ENCODE measurements around the gene TCIRG1.

The TCIRG1 gene

DNA sequence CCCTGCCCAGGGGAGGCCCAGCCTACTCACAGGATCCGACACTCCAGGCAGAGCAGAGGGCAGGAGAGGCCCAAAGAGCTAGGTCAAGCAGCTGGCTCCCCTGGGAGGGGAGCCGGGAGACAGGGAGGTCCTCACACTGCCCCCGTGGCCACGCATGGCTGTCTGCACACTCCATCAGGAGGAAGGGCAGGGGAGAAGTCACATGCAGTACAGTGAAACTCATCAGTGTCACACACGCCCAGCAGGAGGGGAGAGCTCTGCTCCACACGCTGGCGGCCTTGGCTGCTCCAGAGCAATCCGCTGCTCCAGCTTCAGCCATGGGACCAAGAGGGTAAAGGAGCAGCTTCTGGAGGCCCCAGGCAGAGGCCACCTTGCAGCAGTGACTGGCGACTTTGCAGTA is 14.3 kb downstream of the TCIRG1 start:
- DNase-seq, result no peak

DNA sequence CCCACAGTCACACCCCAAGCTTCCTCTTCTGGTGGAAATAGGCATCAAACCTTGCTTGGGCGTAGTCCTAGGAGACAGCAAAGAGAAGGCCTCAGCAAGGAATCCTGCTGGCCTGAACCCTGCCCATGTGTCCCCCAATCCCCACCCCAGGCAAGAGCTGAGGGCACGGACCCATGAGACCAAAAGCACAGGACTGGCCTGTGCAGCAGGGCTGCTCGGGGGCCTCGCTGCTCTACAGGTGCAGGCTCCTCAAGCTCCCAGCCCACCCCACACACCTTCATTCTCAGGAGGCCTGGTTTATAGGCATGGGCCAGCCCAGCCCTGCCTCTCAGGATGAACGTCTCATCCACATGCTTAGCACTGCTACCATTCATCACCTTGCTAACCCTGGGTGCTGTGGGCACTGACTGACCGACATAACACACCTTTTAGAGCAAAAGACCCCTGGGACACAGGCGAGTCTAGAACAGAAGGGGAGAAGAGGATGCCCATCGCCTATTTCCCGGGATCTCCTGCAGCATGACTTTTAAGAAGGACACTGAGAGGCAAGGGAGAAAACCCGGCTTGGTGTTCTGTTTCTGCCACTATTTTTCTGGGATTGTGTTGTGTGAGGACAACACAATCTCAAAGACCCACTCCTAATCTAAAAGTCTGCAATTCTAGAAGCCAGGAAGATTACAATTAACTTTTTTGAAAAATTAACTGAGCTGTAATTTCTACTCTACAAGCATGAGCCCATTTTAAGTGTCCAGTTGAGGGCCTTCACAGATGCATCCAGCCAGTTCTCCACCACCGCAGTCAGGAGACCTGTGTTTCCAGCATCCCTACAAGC is 15.4 kb downstream of the TCIRG1 start:
- DNase-seq, result no peak

DNA sequence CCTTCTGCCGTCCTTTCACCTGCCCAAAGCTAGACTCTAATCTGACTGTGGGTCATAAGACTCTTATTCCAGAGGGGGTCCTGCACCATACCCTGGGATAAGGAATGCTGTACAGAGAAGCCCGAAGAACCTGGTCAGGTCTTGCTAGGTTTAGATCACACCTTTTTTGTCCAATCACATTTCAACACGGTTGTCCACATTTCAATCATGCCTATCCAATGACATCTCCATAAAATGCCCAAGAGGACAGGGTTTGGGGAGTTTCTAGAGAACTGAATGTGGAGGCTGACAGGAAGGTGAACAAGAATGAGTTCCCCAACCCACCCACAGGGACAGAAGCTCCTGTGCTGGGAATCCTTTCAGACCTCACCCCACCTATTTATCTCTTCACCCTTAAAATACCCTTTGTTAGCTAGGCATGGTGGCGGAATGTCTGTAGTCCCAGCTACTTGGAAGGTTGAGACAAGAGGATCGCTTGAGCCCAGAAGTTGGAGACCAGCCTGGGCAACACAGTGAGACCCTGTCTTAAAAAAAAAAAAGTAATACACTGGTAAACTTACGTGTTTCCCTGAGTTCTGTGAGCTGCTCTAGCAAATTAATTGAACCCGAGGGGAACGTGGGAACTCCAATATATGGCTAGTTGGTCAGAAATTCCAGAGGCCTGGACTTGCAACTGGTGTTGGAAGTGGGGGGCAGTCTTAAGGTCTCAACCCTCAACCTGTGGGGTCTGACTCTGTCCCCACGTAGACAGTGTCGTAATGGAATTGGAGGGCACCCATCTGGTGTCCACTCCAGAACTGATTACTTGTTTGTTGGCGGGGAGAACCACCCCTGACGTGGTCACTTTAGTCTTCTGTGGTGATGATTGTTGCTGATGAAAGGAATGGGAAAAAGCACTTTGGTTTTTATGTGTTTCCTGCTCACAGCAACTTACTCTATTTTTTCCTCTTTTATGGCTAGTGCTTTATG is 17.8 kb downstream of the TCIRG1 start:
- DNase-seq, result no peak

DNA sequence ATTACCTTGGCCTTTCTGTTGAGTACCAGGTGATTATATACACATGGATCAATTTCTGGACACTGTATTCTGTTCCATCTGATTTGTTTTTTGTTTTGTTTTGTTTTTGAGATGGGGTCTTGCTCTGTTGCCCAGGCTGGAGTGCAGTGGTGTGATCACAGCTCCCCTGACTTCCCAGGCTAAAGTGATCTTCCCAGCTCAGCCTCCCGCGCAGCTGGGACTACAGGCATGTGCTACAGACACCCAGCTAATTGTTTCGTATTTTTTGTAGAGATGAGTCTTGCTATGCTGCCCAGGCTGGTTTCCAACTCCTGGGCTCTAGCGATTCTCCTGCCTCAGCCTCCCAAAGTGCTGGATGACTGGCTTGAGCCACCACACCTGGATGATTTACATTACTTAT is 19.0 kb downstream of the TCIRG1 start:
- no peak for DNase-seq

DNA sequence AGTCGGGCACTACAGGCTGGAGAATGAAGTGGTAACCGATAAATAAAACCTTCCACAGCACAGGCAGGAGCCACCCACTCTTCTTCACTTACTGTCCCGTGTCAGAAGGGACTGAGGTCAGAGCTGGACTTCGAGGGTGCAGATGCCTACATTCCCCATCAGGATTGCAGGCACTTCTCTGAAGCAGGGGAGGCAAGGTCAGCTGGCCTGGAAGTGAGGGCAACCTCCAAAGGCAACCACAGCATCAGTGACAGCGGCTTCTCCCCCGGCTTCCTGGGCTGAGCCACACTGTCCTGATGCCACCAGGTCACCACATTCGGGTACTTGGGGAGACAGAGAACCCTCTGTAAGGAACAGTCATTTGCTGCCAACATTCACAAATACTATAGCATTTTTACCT is 22.7 kb downstream of the TCIRG1 start:
- no peak for DNase-seq

DNA sequence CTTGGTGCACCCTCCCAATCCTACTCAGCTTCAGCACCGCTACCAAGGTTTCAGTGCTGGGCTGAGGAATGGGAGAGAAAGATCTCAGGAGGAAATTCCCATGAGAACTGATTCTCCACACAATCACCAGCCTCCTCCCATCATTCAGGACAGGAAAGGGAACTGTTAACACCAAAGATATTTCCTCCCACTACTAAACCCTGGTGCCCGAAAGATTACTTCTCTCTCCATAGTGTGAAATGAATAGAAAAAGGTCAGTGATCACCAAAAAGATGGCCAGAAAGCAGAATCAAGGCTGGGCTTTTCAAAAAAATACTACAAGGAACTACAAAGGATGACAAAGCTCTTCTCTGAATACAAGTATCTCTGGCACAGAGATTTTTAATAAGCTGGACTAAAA is 26.1 kb downstream of the TCIRG1 start:
- no peak for DNase-seq

DNA sequence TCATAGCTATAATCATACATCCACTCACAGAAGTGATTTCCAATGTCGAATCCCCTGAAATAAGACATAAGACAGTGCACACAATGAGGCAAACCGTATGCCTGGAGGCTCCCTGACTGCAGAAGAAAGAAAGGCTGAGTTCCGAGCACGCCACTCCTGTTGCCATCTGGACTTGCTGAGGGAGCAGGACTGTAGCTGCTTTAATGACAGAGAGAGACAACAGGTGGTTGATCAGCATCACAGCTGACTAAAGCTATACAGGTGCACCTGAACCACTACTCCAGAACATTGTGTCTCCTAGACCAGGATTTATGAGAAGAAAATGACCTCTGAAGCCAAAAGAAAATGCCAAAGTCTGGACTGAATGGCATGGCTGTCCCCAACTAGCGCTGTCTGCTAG is 27.0 kb downstream of the TCIRG1 start:
- DNase-seq, result no peak

DNA sequence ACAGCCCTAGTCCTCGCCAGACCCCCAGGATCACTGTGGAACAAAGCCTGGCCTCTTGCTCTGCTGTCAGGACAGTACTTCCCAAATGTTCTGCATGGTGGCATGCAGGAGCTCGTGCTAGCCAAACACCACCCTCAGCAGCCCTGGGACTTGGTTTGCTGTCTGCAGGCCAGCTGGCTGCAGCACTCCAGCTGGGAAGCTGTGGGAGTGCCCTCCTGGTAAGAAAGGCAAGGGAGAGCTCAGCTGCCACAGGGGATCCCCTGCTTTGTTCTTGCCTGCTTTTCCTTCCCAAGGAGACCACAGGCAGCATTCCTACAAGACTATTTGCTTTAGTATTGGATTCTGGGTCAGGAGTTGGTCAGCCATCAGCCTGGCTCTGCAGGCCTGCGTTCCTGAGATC is 27.9 kb downstream of the TCIRG1 start:
- DNase-seq, result no peak

DNA sequence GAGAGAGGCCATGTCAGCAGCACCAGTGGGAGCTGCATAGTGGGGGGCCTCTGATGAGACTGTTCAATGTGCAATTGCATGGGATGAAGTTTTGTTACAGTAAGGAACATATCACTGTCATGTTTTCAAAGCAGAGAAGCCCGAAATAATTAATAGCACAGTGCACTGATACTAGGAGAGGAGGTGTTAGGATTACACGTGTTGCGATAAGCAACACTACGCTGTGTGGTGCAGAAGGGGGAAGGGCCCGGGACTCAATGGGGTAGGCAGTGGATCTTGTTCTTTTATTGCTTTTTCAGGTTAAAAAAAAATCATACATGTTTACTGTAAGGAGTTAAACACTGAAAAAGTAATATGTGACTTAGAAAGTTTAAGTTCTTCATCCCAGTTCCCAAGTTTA is 29.2 kb downstream of the TCIRG1 start:
- DNase-seq, result no peak

DNA sequence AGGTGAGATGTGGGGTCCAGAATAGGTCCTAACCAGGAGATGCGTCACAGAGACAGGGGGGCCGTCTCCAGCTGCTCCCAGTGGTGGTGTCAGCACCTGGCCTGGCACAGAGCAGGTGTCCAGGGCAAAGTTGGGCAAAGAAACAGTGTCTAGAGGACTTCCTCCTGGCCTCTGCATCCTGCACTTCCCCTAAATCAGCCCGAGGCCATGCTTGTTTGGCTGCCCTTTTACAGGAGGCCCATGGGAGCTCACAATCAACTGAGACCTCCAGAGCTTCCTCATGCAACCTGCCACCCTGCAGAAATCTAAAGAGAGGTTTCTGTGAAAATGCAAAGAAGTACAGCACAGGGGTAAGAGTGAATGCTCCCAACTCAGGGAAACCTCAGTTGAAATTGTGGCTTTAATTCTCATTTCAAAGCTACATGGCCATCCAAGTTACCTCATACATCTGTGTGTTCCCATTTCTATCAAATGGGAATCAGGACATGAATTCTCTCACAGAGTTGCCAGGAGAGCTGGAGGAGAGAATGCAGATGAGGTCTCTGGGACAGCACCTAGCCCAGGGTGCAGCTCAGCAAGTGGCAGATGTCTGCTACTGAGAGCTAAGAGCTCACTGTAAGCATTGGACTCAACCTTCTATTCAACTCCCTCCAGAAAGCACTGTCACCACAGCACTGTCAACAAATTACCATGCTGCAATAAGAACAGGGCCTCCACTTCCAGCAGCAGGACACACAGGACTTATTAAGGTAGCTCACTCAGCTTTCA is 32.6 kb downstream of the TCIRG1 start:
- DNase-seq, result no peak

DNA sequence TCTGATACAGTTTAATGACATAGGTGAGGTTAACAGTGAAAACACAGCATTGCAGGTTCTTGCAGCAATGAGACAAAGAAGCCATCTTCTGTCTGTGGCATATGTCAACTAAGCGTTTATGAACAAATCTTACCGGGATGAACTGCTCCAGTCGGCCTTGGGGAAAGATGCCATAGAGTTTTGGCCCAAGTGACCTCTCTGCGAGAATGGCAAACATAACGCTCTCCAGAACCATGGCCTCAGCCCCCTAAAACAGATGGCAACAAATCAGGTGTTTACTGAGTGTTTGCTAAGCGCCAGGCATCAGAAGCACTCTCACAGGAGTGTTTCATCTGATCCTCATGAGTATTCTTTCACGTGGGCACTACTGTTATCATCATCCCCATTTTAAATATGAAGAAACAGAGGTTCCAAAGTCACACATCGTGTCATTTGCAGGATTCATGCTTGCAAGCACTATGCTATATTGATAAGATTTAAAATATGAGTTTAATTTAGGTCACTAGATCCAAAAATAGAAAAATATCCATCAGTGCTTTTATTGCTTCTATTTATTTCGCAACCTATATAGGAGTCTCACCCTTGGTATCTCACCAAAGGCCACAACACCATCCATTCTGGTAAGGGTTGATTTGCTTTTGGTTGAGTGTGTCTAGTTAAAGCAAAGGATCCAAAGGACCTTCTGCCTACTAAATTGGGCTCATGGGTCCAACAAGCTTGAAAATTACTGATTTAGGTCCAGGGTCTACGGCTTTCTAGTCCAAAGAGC is 35.9 kb downstream of the TCIRG1 start:
- no peak for DNase-seq

DNA sequence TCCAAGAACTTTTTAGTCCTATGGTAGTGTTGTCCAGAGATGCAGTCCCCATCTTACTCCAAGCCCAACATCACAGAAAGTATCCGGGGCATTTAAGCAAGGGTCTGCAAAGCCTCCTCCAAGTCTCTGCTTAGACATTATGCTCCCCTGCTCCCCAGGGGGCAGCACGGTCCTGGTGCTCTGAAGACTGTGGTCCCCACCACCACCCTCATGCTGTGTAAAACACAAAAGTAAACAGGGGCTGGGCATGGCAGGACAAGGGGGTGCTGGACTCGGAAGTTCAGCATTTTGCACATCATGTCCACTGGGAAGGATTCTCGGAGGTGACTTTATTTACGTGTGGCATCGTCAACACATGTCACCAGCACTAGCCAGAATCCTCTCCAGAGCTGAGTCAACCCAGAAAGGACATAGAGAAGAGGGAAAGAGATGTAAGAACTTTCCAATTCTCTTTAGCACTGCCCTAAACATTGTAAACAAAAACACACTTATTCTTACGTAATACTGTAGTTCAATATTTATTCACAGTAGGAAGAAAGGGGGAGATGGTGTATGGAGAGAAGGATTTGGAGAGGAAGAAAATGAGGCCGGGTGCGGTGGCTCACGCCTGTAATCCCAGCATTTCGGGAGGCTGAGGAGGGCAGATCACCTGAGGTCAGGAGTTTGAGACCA is 37.7 kb downstream of the TCIRG1 start:
- DNase-seq, result no peak

DNA sequence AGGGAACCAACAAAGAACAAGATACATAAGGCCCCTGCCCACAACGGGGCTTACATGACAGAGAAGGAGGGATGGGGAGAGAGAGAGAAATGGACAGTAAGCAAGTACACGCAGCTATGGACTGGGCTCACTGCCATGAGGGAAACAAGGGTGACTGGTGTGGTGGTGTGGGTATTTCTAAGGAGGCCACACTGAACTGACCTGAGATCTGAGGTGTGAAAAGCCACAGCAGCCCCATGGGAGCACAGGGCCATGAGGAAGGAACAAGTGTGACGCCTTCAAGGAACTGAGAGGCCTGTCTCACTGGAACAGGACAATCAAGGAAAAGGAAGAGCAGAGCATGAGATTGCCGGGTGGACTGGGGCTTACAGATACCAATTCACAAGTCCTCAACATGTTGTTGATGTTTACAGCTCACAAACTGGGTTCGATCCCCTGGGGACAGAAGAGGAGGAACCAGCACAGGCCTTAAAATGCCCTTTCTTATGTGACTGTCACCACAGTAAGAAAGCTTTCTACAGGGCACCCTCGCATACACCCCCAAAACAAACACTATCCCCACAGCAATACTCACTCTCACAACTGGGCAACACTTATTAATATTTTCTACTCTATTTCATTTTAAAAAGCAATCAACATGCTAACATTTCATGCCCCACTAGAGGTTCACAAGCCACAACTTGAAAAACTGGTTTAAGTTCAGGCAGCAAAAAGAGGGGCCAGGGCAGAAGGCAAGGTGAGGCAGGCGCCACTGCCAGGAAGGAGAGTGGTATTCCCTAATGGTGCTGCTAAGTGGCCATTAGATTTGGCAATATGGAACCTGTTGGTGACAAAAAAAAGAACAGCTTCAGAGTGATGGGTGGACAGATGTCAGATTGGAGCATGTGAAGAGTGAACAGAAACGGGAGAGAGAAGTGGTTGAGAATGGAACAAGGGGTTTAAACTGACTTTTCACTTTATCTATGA is 39.1 kb downstream of the TCIRG1 start:
- DNase-seq, result no peak

DNA sequence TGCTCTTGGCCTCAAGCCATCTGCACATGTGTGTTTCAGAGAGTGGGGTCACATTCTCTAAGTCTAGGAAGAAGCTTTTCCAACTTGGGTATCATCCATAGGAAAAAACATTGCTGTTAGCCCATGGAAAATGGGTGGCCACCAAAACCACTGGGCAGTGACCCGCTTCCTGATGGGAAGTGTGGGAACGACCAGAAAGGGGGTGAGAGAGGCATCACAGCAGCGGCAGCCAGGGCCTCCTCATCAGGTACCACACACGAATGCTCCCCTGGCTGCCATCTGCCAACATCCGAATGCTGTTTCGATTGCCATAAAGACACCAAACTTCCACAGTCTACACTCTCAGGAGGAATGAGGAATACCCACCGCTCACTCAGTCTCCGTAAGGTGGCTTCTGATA is 42.0 kb downstream of the TCIRG1 start:
- no peak for DNase-seq

DNA sequence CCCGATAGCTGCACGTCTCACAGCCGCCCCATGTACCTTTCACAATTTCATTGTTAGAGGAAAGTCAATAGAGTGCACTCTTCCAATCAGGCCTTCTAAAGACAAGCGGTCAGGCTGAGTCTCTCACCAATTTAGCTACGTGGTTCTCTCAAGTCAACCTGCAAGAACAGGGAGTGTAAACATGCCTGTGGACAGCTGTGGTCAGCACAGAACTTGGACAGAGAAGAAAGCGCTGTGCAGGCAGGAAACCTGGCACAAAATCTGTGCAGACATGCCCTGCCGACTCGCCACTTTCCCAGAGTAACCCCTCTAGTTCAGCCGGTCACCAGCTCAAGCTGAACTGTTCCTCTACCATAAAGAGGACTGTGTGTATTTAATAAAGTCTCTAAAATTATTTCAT is 42.9 kb downstream of the TCIRG1 start:
- no peak for DNase-seq

DNA sequence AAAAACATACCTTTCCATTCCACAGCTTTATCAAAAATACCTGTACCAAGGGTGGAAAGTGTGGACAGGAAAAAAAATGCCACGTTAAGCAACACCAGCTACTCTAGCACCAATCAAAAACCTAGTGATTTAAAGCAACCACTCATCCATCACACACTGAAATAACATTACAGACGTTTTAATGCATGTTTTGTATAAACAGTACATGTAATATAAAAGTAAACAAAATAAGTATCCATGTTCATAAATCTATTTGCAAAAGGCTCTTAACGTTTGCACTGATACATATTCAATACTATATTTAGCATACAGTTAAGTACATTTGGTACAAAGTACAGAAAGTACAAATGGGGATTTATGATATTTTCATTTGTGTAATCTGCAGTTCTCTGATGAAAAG is 43.7 kb downstream of the TCIRG1 start:
- DNase-seq, result no peak

DNA sequence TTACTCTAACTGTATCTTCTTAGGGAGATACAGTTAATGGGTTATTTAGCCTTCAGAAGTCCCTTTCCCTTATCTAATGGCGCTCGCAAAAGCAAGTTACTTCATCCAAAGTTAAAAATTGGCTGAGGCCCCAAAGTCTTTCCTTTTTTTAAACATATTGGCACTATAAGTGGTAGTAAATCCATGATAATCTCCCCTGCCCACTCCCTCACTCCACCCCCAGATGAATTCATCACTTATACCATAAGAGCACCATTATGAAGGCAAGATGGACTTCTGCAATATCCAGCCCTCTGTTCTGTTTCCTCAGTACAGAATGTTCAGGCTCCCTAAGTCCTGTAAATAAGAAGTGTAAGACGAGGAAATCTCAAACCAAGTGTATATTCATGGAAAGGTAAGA is 44.7 kb downstream of the TCIRG1 start:
- no peak for DNase-seq

DNA sequence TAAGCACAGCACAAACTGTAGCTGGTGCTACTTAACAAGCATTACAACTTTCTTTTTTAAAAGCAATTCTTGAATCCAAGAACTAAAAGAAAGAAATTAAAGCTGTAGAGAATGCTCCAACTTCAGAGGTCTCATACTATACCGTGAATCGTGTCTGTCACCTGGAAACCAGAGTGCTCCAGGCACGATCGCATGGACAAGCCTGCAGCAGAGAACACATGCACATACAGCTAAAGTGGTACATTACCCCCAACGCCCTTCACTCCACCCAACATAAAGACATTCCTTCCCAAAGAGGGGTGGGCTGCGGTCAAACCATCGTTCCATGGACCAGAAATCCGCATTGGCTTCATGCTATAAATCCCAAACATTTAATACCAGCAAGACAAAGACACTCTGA is 50.9 kb downstream of the TCIRG1 start:
- DNase-seq, result no peak

DNA sequence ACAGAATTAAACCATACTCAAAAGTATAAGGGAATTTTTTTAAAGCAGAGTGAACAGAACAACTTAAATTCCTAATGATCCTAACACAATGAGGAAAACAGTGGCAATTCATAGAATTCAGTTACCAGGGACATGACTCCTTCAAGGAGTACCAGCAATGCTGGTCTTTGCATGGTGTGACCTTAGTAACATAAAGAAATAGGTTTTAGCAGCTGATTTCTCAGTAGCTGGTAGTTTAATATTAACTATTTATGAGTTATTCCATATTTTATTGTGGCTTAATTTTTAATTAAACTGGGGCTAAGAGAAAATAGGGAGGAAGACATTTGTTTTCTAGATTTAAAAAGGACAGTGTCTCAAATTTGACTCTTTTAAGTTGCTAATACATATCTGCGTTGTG is 51.5 kb downstream of the TCIRG1 start:
- no peak for DNase-seq

DNA sequence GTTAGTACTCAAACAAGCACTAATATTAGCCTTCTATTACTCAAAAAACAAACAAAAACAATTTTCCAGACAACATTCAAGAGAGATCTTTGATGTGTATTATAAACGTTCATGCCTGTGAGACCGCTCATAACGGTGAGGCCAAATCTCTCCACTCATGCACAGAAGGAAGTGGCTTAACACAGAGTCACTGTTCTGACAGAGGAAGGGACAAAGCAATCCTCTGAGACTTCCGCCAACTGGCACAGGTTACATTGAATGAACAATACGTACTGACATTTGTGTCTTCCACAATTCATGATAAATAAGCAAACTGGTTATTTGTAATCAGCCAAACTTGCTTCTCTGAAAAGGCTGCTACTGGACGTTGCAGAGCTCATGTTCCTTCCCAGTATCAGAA is 51.9 kb downstream of the TCIRG1 start:
- peak; percentile 57 for DNase-seq

DNA sequence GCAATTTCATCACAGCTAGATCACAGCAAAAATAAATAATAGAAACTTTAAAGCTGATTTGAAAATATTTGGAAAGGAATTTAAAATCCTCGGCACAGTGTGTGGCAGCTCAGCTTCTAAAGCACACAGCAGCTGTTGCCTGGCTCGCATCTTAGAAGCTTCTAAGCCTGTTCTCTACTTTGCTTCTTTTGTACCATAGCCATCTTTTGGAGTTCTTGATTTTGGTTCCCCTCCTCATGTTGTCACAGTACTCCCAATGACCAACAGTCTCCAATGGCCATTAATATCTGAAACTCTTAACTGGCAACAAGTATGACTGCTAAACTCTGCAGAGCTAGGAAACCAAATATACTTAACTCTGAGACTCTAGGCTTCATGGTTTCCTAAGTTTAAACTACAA is 53.6 kb downstream of the TCIRG1 start:
- no peak for DNase-seq

All from GDM1 (cell line).